HepG2 (cell line): ENCODE data around the gene PIM3. TPM values are rescaled to one million over a fixed set of nuclear protein-coding genes. Genes with fewer than 3 reads are reported as not detected.

Experiments used
- ATAD3A ChIP-seq: sonication (generic); formaldehyde crosslinking; IDR thresholded peaks from 2 replicates; pipeline ENCODE4 v1.4.0; 2020; ENCODE audit warnings: missing genetic modification reagents
- BORCS8-MEF2B ChIP-seq: sonication (generic); formaldehyde crosslinking; IDR thresholded peaks from 2 replicates; pipeline ENCODE4 v1.8.0; 2022; ENCODE audit warnings: mild to moderate bottlenecking, missing genetic modification reagents
- GTF3A ChIP-seq: sonication (generic); formaldehyde crosslinking; conservative IDR thresholded peaks from 2 replicates; pipeline ENCODE4 v1.4.0; 2020; ENCODE audit warnings: mild to moderate bottlenecking, missing genetic modification reagents
- KDM3A ChIP-seq: IDR thresholded peaks from 2 replicates; pipeline ENCODE4 v1.6.1; 2018; ENCODE audit warnings: low read depth, missing compliant biosample characterization
- MEIS2 ChIP-seq: sonication (generic); formaldehyde crosslinking; IDR thresholded peaks from 2 replicates; pipeline ENCODE4 v1.9.0; 2021; ENCODE audit warnings: mild to moderate bottlenecking, missing genetic modification reagents
- MIXL1 ChIP-seq: IDR thresholded peaks from 2 replicates; pipeline ENCODE4 v1.6.1; 2016
- MXD4 ChIP-seq: IDR thresholded peaks from 2 replicates; pipeline ENCODE4 v1.6.1; 2016; ENCODE audit warnings: mild to moderate bottlenecking, missing biosample characterization, missing genetic modification reagents
- MYNN ChIP-seq: sonication (generic); formaldehyde crosslinking; IDR thresholded peaks from 2 replicates; pipeline ENCODE4 v1.4.0; 2020; ENCODE audit warnings: mild to moderate bottlenecking, low read depth, missing genetic modification reagents
- NR2F6 ChIP-seq, 2 experiments: IDR thresholded peaks; 2 replicates each; pipeline ENCODE4 v1.6.1; 2016; ENCODE audit warnings: antibody characterized with exemption in 1 of 2, mild to moderate bottlenecking in 1 of 2
- NRL ChIP-seq: sonication (generic); formaldehyde crosslinking; IDR thresholded peaks from 2 replicates; pipeline ENCODE4 v1.5.0; 2020; ENCODE audit warnings: missing genetic modification reagents, mild to moderate bottlenecking, moderate library complexity, borderline replicate concordance
- PHF21A ChIP-seq: sonication (generic); formaldehyde crosslinking; IDR thresholded peaks from 2 replicates; pipeline ENCODE4 v1.5.0; 2020; ENCODE audit warnings: mild to moderate bottlenecking, missing genetic modification reagents
- RFXANK ChIP-seq: IDR thresholded peaks from 2 replicates; pipeline ENCODE4 v1.6.1; 2016
- SOX6 ChIP-seq, 2 experiments: fragments of 450-650 bp in 1 of 2; sonication (generic) in 1 of 2; formaldehyde crosslinking in 1 of 2; IDR thresholded peaks; 2 replicates each; pipeline versions ENCODE4 v1.4.0 to v1.6.1; 2017 to 2020; ENCODE audit warnings: antibody characterized with exemption in 1 of 2, mild to moderate bottlenecking in 1 of 2, missing genetic modification reagents in 1 of 2
- SRSF9 ChIP-seq: fragments of 200-400 bp; formaldehyde crosslinking; IDR thresholded peaks from 2 replicates; pipeline ENCODE4 v1.6.1; 2018; ENCODE audit warnings: borderline replicate concordance, mild to moderate bottlenecking, low read depth, low read length; ENCODE audit not compliant: insufficient read depth, poor library complexity, severe bottlenecking
- THAP11 ChIP-seq: IDR thresholded peaks from 2 replicates; pipeline ENCODE4 v1.6.1; 2016; ENCODE audit warnings: missing biosample characterization, missing genetic modification reagents
- ZNF326 ChIP-seq: sonication (generic); formaldehyde crosslinking; IDR thresholded peaks from 2 replicates; pipeline ENCODE4 v1.4.0; 2020; ENCODE audit warnings: missing genetic modification reagents, borderline replicate concordance
- ZNF432 ChIP-seq: sonication (generic); formaldehyde crosslinking; IDR thresholded peaks from 2 replicates; pipeline ENCODE4 v1.5.0; 2020; ENCODE audit warnings: missing genetic modification reagents, mild to moderate bottlenecking, borderline replicate concordance
- polyA plus RNA-seq, 8 experiments: library from polyadenylated mRNA; depleted of rRNA in 3 of 8; stranded (reverse) in 7 of 8; unstranded in 1 of 8; fragments of >200 nt; fragmentation: Illumina TruSeq in 4 of 8; extraction: Trizol in 4 of 8; gene quantifications; 2 replicates each; pipeline versions ENCODE4 v1.2.1 to v1.2.3, GENCODE V29; 2011 to 2016; ENCODE audit warnings: low read depth in 4 of 8, missing spikeins in 1 of 8, mixed read lengths in 1 of 8; ENCODE audit not compliant: insufficient read depth in 1 of 8
- total RNA-seq, 5 experiments: library from RNA; depleted of rRNA; stranded (reverse); fragments of >200 nt; fragmentation: Illumina TruSeq; extraction: Trizol; gene quantifications; 2 replicates each; pipeline ENCODE4 v1.2.3, GENCODE V29; 2016; ENCODE audit warnings: low read depth in 1 of 5
- TF ChIP-seq, protein P1 (sequence below): sonication (generic); formaldehyde crosslinking; IDR thresholded peaks from 2 replicates; pipeline ENCODE4 v1.4.0; 2020; ENCODE audit warnings: low read depth, missing genetic modification reagents
- TF ChIP-seq, protein P2 (sequence below): IDR thresholded peaks from 2 replicates; pipeline ENCODE4 v1.6.1; 2016; ENCODE audit warnings: low read depth, missing genetic modification reagents, missing compliant biosample characterization

Gene PIM3
- total and polyA plus RNA-seq, 2 of the 13 experiments (the other 11 are each of a cell fraction or from before 2014, with no cell fraction given): 21.6 to 31.2 TPM

DNA sequence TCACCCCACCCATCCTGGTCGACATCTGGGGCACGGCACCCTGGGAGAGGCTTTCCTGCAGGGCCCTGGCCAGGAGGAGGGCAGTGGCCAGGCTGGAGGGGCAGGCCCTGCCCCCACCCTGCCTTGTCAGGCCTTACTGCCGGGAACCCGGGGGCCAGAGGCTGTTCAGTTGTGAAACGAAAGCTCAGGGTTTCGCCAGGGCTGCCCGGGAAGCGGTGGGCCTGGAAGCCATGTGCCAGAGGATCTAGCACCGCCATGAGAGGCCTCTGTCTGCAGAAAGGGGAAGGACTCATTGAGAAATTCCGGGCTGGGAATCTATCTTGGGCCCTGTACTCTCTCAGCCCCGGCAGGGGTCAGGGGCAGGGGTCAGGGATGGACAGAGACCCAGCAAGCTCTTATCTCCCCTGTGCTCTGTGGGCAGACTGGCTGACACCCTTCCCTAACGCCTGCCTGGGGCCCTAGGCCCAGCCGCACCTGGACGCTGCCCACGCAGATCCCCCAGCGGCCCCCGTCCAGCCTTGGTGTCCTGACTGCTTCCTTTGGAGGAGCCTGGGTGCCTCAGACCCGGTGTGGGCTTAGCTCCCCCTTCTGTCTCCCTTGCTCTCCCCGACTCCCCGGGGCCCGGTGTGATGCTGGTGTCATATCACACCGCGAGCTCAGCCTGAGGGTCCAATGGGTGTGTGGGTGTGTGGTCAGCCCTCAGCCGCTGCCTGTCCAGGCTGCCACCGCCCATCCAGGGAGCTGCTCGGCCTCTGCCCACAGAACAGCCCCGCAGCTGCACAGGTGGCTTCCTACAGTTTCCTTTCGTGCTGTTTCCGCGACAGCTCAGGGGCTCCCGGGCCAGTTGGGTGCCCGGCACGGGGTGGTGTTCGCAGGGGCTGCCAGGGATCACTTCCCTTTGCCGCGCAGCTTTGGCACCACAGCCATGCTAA is 6.5 kb downstream of the PIM3 start (continued):
- TF ChIP-seq, protein P1, sequence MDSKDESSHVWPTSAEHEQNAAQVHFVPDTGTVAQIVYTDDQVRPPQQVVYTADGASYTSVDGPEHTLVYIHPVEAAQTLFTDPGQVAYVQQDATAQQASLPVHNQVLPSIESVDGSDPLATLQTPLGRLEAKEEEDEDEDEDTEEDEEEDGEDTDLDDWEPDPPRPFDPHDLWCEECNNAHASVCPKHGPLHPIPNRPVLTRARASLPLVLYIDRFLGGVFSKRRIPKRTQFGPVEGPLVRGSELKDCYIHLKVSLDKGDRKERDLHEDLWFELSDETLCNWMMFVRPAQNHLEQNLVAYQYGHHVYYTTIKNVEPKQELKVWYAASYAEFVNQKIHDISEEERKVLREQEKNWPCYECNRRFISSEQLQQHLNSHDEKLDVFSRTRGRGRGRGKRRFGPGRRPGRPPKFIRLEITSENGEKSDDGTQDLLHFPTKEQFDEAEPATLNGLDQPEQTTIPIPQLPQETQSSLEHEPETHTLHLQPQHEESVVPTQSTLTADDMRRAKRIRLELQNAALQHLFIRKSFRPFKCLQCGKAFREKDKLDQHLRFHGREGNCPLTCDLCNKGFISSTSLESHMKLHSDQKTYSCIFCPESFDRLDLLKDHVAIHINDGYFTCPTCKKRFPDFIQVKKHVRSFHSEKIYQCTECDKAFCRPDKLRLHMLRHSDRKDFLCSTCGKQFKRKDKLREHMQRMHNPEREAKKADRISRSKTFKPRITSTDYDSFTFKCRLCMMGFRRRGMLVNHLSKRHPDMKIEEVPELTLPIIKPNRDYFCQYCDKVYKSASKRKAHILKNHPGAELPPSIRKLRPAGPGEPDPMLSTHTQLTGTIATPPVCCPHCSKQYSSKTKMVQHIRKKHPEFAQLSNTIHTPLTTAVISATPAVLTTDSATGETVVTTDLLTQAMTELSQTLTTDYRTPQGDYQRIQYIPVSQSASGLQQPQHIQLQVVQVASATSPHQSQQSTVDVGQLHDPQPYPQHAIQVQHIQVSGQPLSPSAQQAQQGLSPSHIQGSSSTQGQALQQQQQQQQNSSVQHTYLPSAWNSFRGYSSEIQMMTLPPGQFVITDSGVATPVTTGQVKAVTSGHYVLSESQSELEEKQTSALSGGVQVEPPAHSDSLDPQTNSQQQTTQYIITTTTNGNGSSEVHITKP: no peak
- TF ChIP-seq MXD4 (CRISPR knock-in tag) (no peak), NRL (CRISPR knock-in tag) (no peak; the same call in 1 of the 2 replicates), KDM3A (no peak), MYNN (no peak), THAP11 (CRISPR knock-in tag) (peak; percentile 43), MEIS2 (CRISPR knock-in tag) (peak; percentile 41; the same call in 1 of the 2 replicates), NR2F6 (IDR thresholded peaks at IDR 0.05) (peak; percentile 82), NR2F6 (CRISPR knock-in tag; IDR thresholded peaks at IDR 0.05) (peak; percentile 84), SOX6 (IDR thresholded peaks at IDR 0.05) (no peak), SOX6 (CRISPR knock-in tag; IDR thresholded peaks at IDR 0.05) (peak; percentile 45), ZNF432 (CRISPR knock-in tag) (no peak), SRSF9 (no peak), ZNF326 (CRISPR knock-in tag) (no peak), GTF3A (no peak), BORCS8-MEF2B (CRISPR knock-in tag) (no peak), ATAD3A (no peak), MIXL1 (CRISPR knock-in tag) (no peak; the same call in 1 of the 2 replicates), RFXANK (0 out of 2 replicates have a peak, but pooled peaks have one; percentile 3), PHF21A (peak; percentile 79)
- TF ChIP-seq, protein P2, sequence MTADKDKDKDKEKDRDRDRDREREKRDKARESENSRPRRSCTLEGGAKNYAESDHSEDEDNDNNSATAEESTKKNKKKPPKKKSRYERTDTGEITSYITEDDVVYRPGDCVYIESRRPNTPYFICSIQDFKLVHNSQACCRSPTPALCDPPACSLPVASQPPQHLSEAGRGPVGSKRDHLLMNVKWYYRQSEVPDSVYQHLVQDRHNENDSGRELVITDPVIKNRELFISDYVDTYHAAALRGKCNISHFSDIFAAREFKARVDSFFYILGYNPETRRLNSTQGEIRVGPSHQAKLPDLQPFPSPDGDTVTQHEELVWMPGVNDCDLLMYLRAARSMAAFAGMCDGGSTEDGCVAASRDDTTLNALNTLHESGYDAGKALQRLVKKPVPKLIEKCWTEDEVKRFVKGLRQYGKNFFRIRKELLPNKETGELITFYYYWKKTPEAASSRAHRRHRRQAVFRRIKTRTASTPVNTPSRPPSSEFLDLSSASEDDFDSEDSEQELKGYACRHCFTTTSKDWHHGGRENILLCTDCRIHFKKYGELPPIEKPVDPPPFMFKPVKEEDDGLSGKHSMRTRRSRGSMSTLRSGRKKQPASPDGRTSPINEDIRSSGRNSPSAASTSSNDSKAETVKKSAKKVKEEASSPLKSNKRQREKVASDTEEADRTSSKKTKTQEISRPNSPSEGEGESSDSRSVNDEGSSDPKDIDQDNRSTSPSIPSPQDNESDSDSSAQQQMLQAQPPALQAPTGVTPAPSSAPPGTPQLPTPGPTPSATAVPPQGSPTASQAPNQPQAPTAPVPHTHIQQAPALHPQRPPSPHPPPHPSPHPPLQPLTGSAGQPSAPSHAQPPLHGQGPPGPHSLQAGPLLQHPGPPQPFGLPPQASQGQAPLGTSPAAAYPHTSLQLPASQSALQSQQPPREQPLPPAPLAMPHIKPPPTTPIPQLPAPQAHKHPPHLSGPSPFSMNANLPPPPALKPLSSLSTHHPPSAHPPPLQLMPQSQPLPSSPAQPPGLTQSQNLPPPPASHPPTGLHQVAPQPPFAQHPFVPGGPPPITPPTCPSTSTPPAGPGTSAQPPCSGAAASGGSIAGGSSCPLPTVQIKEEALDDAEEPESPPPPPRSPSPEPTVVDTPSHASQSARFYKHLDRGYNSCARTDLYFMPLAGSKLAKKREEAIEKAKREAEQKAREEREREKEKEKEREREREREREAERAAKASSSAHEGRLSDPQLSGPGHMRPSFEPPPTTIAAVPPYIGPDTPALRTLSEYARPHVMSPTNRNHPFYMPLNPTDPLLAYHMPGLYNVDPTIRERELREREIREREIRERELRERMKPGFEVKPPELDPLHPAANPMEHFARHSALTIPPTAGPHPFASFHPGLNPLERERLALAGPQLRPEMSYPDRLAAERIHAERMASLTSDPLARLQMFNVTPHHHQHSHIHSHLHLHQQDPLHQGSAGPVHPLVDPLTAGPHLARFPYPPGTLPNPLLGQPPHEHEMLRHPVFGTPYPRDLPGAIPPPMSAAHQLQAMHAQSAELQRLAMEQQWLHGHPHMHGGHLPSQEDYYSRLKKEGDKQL (CRISPR knock-in tag): no peak; the same call in 1 of the 2 replicates
